ENCODE data around the gene ATF7. TPM values are rescaled to one million over a fixed set of nuclear protein-coding genes. Genes with fewer than 3 reads are reported as not detected.

The ATF7 gene
- total and polyA plus RNA-seq, 2 donors (not counting 3 experiments of a cell fraction or from before 2014, with no cell fraction given): 36.0 to 68.5 TPM

GRCh38 chr12:53552361-53553327, 73.5 kb downstream of the ATF7 start:
- no peaks in the 10 kb centered on the region for H3K27me3 ChIP-seq (ENCODE audit: control insufficient read depth in 2 of 2, insufficient read depth in 2 of 2, low read length in 2 of 2)
- dilution Hi-C loops (cut with MboI; ENCODE audit: extremely low pct_ligation_motif_present, low sequenced_read_pairs) (no loop called here), intact Hi-C loops (cut with micrococcal nuclease) (no loop called here)
- FAIRE-seq: no peak
- H4K20me1 ChIP-seq (replicated peaks; ENCODE audit: control insufficient read depth, extremely low read depth, insufficient read depth, low read length): no peaks in the 10 kb centered on the region
- ChIA-PET POLR2A (no interaction called here), CTCF (interaction anchor here (0.6 to 3.0 kb wide), 4 partner anchors 9 to 639 kb away, joined by 3 to 12 read pairs (median 7); partner anchors contain the start of gene ATP5MC2)
- H3K79me2 ChIP-seq (ENCODE audit: control insufficient read depth, insufficient read depth, low read length): peaks cover 4% of the 10 kb centered on the region
- H3K9me1 ChIP-seq (replicated peaks; ENCODE audit: control insufficient read depth, extremely low read depth, insufficient read depth, low read length): no peaks in the 10 kb centered on the region
- H3K4me2 ChIP-seq (ENCODE audit: insufficient read depth, low read length): no peak overlapping the region
- no peaks in the 10 kb centered on the region for H3K4me1 ChIP-seq (ENCODE audit: control insufficient read depth, extremely low read depth, insufficient read depth, low read length)
- H3K36me3 ChIP-seq (ENCODE audit: control insufficient read depth in 2 of 2, extremely low read depth in 1 of 2, insufficient read depth in 2 of 2, low read length in 2 of 2): peaks cover 12% of the 10 kb centered on the region in 2 experiments
- no peaks in the 10 kb centered on the region for H3K9me3 ChIP-seq (replicated peaks; ENCODE audit: control insufficient read depth, insufficient read depth, low read length)
- H3K4me3 ChIP-seq (replicated peaks in 1 of 3; ENCODE audit: insufficient read depth in 1 of 3, low read depth in 1 of 3, low read length in 3 of 3): no peak overlapping the region
- no peak for DNase-seq (ENCODE audit: low read depth, low spot score)
- no peak overlapping the region for H3K9ac ChIP-seq (replicated peaks; ENCODE audit: extremely low read depth, insufficient read depth, low read length)
- no TSS peak for BruUV-seq (replicated peaks)
- H3K27ac ChIP-seq (ENCODE audit: insufficient read depth, low read depth, low read length): no peak overlapping the region
- TF ChIP-seq POLR2A (IDR thresholded peaks at IDR 0.05; ENCODE audit: low read depth, low read length) (no peak), GATA2 (IDR thresholded peaks at IDR 0.05; ENCODE audit: insufficient read depth, insufficient read length, low read depth, low read length) (no peak), FOS (IDR thresholded peaks at IDR 0.05; ENCODE audit: borderline replicate concordance, insufficient read depth, low read length) (no peak), MYC (IDR thresholded peaks at IDR 0.05; ENCODE audit: low read depth, low read length) (no peak), JUN (IDR thresholded peaks at IDR 0.05; ENCODE audit: borderline replicate concordance, insufficient read depth, insufficient read length, low read depth) (no peak), POLR2AphosphoS5 (IDR thresholded peaks at IDR 0.05; ENCODE audit: insufficient read depth, low read depth, low read length) (no peak)
- TF ChIP-seq, protein P1, sequence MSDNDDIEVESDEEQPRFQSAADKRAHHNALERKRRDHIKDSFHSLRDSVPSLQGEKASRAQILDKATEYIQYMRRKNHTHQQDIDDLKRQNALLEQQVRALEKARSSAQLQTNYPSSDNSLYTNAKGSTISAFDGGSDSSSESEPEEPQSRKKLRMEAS (IDR thresholded peaks at IDR 0.05; ENCODE audit: insufficient read depth, insufficient read length): no peak
- TF ChIP-seq, protein P2, sequence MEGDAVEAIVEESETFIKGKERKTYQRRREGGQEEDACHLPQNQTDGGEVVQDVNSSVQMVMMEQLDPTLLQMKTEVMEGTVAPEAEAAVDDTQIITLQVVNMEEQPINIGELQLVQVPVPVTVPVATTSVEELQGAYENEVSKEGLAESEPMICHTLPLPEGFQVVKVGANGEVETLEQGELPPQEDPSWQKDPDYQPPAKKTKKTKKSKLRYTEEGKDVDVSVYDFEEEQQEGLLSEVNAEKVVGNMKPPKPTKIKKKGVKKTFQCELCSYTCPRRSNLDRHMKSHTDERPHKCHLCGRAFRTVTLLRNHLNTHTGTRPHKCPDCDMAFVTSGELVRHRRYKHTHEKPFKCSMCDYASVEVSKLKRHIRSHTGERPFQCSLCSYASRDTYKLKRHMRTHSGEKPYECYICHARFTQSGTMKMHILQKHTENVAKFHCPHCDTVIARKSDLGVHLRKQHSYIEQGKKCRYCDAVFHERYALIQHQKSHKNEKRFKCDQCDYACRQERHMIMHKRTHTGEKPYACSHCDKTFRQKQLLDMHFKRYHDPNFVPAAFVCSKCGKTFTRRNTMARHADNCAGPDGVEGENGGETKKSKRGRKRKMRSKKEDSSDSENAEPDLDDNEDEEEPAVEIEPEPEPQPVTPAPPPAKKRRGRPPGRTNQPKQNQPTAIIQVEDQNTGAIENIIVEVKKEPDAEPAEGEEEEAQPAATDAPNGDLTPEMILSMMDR (IDR thresholded peaks at IDR 0.05; ENCODE audit: extremely low read depth in 1 of 2, insufficient read depth in 1 of 2, low read depth in 1 of 2, low read length in 2 of 2): no peak
- H2AFZ ChIP-seq (ENCODE audit: low read depth, low read length): no peak overlapping the region
